Effector memory CD4-positive, alpha-beta T cell (primary cell): ENCODE data around the gene ANKRD66.

Source experiments
- DNase-seq, 3 donors: peaks; one replicate each; pipeline ENCODE4 v3.0.0-alpha.2; 2020
- H3K27ac ChIP-seq: 2 replicates; pipeline ENCODE4 v1.7.0; 2013; ENCODE audit warnings: mild to moderate bottlenecking, low read length, moderate library complexity; ENCODE audit not compliant: insufficient read depth, poor library complexity, severe bottlenecking
- H3K27me3 ChIP-seq: replicated peaks from 2 replicates; pipeline ENCODE4 v1.7.0; 2013; ENCODE audit warnings: mild to moderate bottlenecking, low read length; ENCODE audit not compliant: insufficient read depth, control insufficient read depth, poor library complexity, severe bottlenecking
- H3K36me3 ChIP-seq: 2 replicates; pipeline ENCODE4 v1.7.0; 2013; ENCODE audit warnings: mild to moderate bottlenecking, low read length, moderate library complexity; ENCODE audit not compliant: control insufficient read depth, insufficient read depth
- H3K4me1 ChIP-seq: 2 replicates; pipeline ENCODE4 v1.7.0; 2013; ENCODE audit warnings: low read length, mild to moderate bottlenecking; ENCODE audit not compliant: control insufficient read depth, insufficient read depth, poor library complexity, severe bottlenecking
- H3K4me3 ChIP-seq: 2 replicates; pipeline ENCODE4 v1.7.0; 2013; ENCODE audit warnings: low read length, low read depth, mild to moderate bottlenecking; ENCODE audit not compliant: insufficient read depth, poor library complexity, severe bottlenecking
- H3K9me3 ChIP-seq: 2 replicates; pipeline ENCODE4 v1.7.0; 2013; ENCODE audit warnings: mild to moderate bottlenecking, low read length, moderate library complexity; ENCODE audit not compliant: control insufficient read depth
- total RNA-seq, 3 donors: gene quantifications; one replicate each; lab custom pipeline; 2026; lab: John Stamatoyannopoulos, UW

Gene ANKRD66
- 0 reads per million in 3 donors for total RNA-seq

DNA sequence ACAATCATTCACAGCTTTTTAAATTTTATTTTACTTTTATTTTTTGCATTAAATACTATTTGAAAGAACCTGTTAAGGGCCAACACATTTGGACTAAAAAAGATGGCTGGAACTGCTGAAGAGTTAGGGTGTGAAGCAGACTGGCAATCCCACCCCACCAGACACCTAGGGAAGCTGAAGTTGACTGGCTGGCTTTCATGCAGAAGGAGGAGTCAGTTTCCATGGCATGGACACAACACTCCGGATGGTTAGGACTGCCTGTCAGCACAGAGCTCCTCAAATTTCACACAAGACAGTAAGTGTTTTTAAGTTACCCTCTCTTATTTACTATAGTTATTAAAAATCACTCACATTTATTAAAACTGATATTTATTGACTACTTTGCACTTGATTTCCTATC, at the start of gene ANKRD66:
Gene ANKRD66 (plus strand): TSS at position 238 of the 400 bp plus-strand sequence. CDS start 5,016 bp downstream, outside the sequence.
- Histone ChIP-seq H3K36me3 (no peaks in the 10 kb centered on the region), H3K4me3 (no peak within 1 kb of the TSS), H3K27me3 (no peaks in the 10 kb centered on the region), H3K27ac (no peak within 1 kb of the TSS), H3K4me1 (no peaks in the 10 kb centered on the region), H3K9me3 (no peaks in the 10 kb centered on the region)
- no peak for DNase-seq

DNA sequence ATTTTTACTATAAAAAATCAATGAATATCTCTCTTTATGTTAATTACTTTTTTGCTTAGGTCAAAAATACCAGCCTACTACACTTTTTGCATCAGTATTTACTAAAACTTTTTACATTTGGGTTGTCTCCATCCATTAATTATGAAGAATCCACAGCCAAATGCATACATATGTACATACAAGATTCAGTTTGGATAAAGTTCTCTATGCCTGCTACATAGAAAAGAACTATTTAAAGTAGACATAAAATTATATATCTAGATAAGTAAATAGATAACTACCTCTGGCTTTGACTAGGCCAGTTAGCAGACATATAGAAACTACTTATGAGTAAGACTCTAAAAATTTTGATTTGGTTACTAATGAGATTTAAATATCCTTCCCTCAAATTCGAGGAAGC, 46.8 kb upstream of the ANKRD66 start:
- Histone ChIP-seq H3K9me3 (no peaks in the 10 kb centered on the region), H3K36me3 (no peaks in the 10 kb centered on the region), H3K27me3 (no peaks in the 10 kb centered on the region), H3K4me1 (no peaks in the 10 kb centered on the region), H3K4me3 (no peak overlapping the region), H3K27ac (no peak overlapping the region)
- no peak for DNase-seq

DNA sequence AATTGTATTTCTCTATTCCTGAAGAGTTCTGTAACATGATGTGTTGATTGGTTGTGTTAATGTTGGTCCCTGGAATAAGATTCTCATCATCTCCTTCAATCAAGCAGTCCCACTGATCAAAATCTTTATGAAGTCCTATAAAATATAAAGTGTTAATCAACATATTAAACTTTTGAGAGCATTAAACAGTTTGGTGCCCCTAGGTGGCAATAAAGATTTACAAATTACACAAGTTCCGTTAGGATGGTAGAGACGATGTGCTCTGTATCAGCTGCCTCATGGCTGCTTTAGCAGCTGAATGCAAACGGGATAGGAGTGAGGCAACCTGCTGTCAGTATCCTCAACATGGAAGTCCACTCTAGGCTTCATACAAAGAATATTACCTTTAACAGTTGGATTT, 42.2 kb upstream of the ANKRD66 start:
- peaks cover 2% of the 10 kb centered on the region for H3K27me3 ChIP-seq
- H3K4me1 ChIP-seq, result no peaks in the 10 kb centered on the region
- H3K27ac ChIP-seq, result no peak overlapping the region
- H3K4me3 ChIP-seq, result no peak overlapping the region
- no peak for DNase-seq
- H3K36me3 ChIP-seq, result no peaks in the 10 kb centered on the region
- no peaks in the 10 kb centered on the region for H3K9me3 ChIP-seq

DNA sequence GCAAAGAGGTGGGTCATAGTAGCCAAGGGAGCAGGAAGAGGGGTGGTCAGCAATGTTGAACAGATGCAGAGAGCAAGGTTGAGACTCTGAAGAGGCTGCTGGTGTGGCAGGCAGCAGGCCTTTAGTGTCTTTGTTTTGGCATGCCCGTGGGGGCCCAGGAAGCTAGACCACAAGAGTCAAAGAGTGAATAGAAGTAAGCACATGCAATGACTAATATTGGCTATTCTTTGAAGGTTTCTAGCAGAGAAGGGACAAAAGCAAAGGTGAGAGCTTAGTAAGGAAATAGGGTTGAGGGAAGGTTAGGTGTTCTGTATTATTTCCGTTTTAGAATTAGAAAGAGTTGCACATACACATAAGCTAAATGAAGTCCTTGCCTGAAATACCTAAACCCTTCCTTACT, 40.3 kb upstream of the ANKRD66 start:
- no peak for DNase-seq
- Histone ChIP-seq H3K27ac (no peak overlapping the region), H3K27me3 (peaks cover 2% of the 10 kb centered on the region), H3K4me3 (no peak overlapping the region), H3K36me3 (no peaks in the 10 kb centered on the region), H3K4me1 (no peaks in the 10 kb centered on the region), H3K9me3 (no peaks in the 10 kb centered on the region)

DNA sequence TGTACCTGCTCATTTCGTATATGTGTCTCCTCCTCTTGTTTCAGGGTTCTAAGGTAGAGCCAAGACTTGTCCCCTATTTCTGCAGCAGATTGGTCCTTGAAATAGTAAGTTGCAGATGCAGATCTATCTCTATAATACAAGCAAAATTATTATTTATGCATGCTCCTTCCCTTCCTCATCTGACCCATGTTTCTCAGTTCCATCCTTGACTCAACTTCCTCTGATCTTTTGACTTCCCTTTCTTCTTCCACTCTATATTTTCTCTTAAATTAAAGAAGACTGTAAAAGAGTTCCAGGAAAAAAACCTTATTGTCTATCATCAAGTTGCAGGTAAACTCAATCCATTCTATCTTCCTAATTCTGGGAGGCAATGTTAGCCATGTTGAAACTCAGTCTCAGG, 35.2 kb upstream of the ANKRD66 start:
- DNase-seq, result no peak
- Histone ChIP-seq H3K27me3 (peaks cover 2% of the 10 kb centered on the region), H3K36me3 (no peaks in the 10 kb centered on the region), H3K4me3 (no peak overlapping the region), H3K4me1 (no peaks in the 10 kb centered on the region), H3K27ac (no peak overlapping the region), H3K9me3 (no peaks in the 10 kb centered on the region)

DNA sequence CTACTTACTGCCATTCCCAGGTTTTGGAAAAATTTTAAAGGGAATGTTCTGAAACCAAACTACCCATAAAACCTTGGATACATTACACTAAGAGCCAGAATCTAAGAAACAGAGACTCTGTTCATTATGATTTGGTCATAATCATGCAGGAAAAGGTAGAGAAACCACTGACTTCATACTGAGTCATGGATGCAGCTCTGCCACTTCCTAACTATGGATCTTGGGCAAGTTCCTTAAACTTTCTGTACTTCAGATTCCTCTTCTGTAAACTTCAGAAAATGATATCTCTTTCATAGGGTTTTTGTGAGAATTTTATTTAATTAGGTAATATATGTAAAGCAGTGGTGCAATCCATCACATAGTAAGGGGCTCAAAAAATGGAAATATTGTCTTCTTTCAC, 31.6 kb upstream of the ANKRD66 start:
- no peak for DNase-seq
- Histone ChIP-seq H3K4me1 (no peaks in the 10 kb centered on the region), H3K36me3 (no peaks in the 10 kb centered on the region), H3K27me3 (no peaks in the 10 kb centered on the region), H3K4me3 (no peak overlapping the region), H3K9me3 (no peaks in the 10 kb centered on the region), H3K27ac (no peak overlapping the region)

DNA sequence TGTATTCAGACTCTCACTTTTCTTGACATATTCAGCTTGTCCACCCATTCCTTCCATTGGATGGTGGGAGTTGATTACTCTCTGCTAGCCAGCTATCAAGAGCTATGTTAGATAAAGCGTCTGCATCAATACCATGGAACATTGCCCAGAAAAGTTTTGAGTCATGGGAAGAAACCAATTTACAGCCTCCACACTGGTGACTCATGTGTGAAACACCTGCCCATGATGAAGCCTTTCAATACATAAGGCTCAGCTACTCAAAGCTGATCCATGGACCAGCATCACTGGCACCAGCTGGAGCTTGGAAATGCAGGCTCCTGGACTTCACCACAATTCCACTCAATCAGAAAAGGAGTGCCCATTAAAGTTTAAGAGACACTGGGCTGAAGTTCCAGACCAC, 27.6 kb upstream of the ANKRD66 start:
- Histone ChIP-seq H3K4me1 (no peaks in the 10 kb centered on the region), H3K4me3 (no peak overlapping the region), H3K27me3 (no peaks in the 10 kb centered on the region), H3K27ac (no peak overlapping the region), H3K36me3 (no peaks in the 10 kb centered on the region), H3K9me3 (no peaks in the 10 kb centered on the region)
- DNase-seq, result no peak

DNA sequence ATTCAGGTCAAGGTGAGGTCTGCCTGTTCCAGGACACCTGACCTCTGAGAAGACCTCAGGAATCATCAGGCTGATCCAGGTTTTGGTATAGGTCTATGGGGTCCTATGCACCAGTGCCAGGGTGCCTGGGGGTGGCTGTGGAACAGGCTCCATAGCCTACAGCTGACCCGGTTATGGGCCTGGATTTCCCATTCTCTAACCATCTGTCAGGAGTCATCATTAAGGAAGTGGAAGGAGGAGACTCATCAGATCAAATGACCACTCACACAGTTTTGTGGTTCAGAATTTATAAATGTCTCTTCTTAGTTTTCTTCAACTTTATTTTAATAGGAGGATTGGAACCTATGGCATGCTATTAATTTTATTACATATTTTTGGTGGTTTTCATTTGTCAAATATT, 26.3 kb upstream of the ANKRD66 start:
- DNase-seq, result no peak
- no peak overlapping the region for H3K4me3 ChIP-seq
- no peaks in the 10 kb centered on the region for H3K36me3 ChIP-seq
- no peaks in the 10 kb centered on the region for H3K27me3 ChIP-seq
- H3K4me1 ChIP-seq, result no peaks in the 10 kb centered on the region
- H3K9me3 ChIP-seq, result no peaks in the 10 kb centered on the region
- H3K27ac ChIP-seq, result no peak overlapping the region

DNA sequence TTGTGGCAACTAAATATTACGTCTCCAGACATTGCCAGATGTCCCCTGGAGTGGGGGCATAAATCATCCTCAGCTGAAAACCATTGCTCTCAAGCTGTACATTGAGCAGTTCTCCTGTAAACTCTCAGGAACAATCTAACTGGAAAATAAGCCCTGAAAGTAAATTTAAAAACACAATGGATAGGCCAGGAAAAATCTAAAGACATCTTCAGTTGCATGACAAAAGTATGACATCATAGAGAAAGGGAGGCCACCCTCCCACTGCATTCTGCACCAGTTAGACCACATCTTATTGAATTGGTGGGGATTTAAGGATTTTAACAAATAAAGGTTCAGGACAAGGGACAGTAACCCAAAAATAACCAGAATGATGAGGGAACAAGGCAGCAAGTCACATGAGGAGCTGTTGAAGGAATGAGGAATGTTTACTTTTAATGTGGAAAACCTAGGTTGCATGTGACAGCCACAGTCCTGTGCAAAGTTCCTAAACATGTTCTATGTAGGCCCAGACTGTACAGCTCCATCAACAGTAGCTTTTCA, 16.9 kb upstream of the ANKRD66 start:
- no peaks in the 10 kb centered on the region for H3K4me1 ChIP-seq
- H3K4me3 ChIP-seq, result no peak overlapping the region
- DNase-seq, result no peak
- H3K36me3 ChIP-seq, result no peaks in the 10 kb centered on the region
- H3K27ac ChIP-seq, result no peak overlapping the region
- H3K9me3 ChIP-seq, result no peaks in the 10 kb centered on the region
- H3K27me3 ChIP-seq, result peaks cover 5% of the 10 kb centered on the region

DNA sequence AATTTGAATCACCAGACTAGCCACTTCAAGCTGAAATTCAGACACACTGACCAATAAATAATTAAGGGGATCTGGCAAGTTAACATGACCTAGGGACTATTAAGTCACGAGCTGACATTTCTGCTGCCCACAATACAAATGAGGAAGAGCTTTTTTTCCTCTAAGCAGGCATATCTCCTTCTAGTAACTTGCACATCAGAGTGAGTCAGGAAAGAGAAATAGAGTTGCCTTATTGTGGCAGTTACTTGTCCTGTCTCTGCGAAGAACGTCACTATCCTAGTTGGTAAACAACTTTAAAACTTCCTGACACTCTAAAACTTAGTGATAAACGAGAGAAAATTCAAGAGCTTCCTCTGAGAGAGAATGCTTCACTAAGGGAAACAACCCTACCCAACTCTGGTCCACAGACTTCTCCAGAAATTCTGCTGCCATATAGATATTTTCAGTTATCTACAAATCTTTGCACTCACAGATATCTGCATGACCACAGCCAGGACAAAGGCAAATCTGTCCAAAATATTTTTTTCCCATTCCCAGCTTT, 15.7 kb upstream of the ANKRD66 start:
- no peaks in the 10 kb centered on the region for H3K4me1 ChIP-seq

More for the DNA sequence above, 15.7 kb upstream of the ANKRD66 start:
- no peaks in the 10 kb centered on the region for H3K36me3 ChIP-seq
- H3K27me3 ChIP-seq, result peaks cover 8% of the 10 kb centered on the region
- H3K9me3 ChIP-seq, result no peaks in the 10 kb centered on the region
- H3K4me3 ChIP-seq, result no peak overlapping the region
- DNase-seq, result no peak
- no peak overlapping the region for H3K27ac ChIP-seq
